Breast epithelium (tissue), 4 donors: ENCODE measurements around the gene CCDC116. TPM values are rescaled to one million over a fixed set of nuclear protein-coding genes. Genes with fewer than 3 reads are reported as not detected.

Experiments
- DNase-seq, 2 donors: peaks; one replicate each; pipeline ENCODE4 v3.0.0-alpha.2; 2019; ENCODE audit warnings: low spot score in 2 of 2
- H3K27ac ChIP-seq, 2 donors: fragments of 200-600 bp; sonication (generic) in 1 of 2; one replicate each; pipeline ENCODE4 v1.5.1; 2016 to 2019; ENCODE audit warnings: mild to moderate bottlenecking in 1 of 2
- H3K27me3 ChIP-seq, 2 donors: fragments of 200-600 bp; sonication (generic) in 1 of 2; one replicate each; pipeline versions ENCODE4 v1.5.1 to v1.6.0; 2017 to 2019; ENCODE audit warnings: control low read depth in 1 of 2, mild to moderate bottlenecking in 1 of 2
- H3K36me3 ChIP-seq: fragments of 200-600 bp; one replicate; pipeline ENCODE4 v1.5.1; 2019
- H3K4me1 ChIP-seq, 2 donors: fragments of 200-600 bp; sonication (generic); one replicate each; pipeline ENCODE4 v1.5.1; 2016 to 2019; ENCODE audit warnings: control low read depth in 1 of 2
- H3K4me3 ChIP-seq, 3 donors: fragments of 200-600 bp; sonication (generic); 1 replicate in 2 of 3; 2 replicates in 1 of 3; pipeline ENCODE4 v1.5.1; 2016 to 2019; ENCODE audit warnings: mild to moderate bottlenecking in 3 of 3, moderate library complexity in 2 of 3
- H3K9me3 ChIP-seq, 2 donors: fragments of 200-600 bp; sonication (generic) in 1 of 2; one replicate each; pipeline ENCODE4 v1.5.1; 2016 to 2019; ENCODE audit warnings: control low read depth in 1 of 2
- CTCF ChIP-seq, 3 donors: fragments of 450-650 bp; IDR thresholded peaks; one replicate each; pipeline ENCODE4 v1.5.1; 2016 to 2017; ENCODE audit warnings: antibody characterized with exemption in 3 of 3, mild to moderate bottlenecking in 3 of 3, moderate library complexity in 3 of 3
- POLR2A ChIP-seq: fragments of 450-650 bp; IDR thresholded peaks from one replicate; pipeline ENCODE4 v1.6.1; 2016; ENCODE audit warnings: antibody characterized with exemption, mild to moderate bottlenecking, moderate library complexity
- POLR2AphosphoS5 ChIP-seq, 3 donors: sonication (generic); formaldehyde crosslinking; IDR thresholded peaks; one replicate each; pipeline ENCODE4 v1.6.1; 2017; ENCODE audit warnings: antibody characterized with exemption in 3 of 3
- intact Hi-C: fragments of 100-400 bp; cut with DNase I; formaldehyde crosslinking; loops from one replicate; pipeline ENCODE4 v1.15.1; 2023; ENCODE audit warnings: low total_unique reads
- total RNA-seq, 3 donors: library from RNA; depleted of rRNA; stranded (reverse); fragments of >200 nt; gene quantifications; one replicate each; pipeline ENCODE4 v1.1.0, GENCODE V29; 2016

CCDC116 gene
- total RNA-seq, 3 donors from 2014 or later = 0.15 to 0.33 TPM; not detected in 1

- DNase-seq = no peak
- Histone ChIP-seq H3K36me3 (no peaks in the 10 kb centered on the region), H3K9me3 (no peaks in the 10 kb centered on the region), H3K27ac (no peak overlapping the region), H3K27me3 (no peaks in the 10 kb centered on the region), H3K4me3 (no peak overlapping the region), H3K4me1 (peaks cover 0 to 4% of the 10 kb centered on the region in 2 donors)
- TF ChIP-seq POLR2AphosphoS5 (IDR thresholded peaks at IDR 0.05) (no peak), CTCF (IDR thresholded peaks at IDR 0.05) (no peak), POLR2A (no peak)
- intact Hi-C loops = no loop called here
Observed at GRCh38 chr22:21640810-21641209, 8.2 kb downstream of the CCDC116 start.

GRCh38 chr22:21641417-21641788, 8.8 kb downstream of the CCDC116 start:
- TF ChIP-seq POLR2A = no peak
- TF ChIP-seq CTCF (IDR thresholded peaks at IDR 0.05) = peak in 2 of 3 donors; percentile 15 to 25
- no peaks in the 10 kb centered on the region for H3K27me3 ChIP-seq
- peak overlapping the region; percentile 61 to 62 for H3K27ac ChIP-seq
- no peaks in the 10 kb centered on the region for H3K9me3 ChIP-seq
- intact Hi-C loops = no loop called here
- H3K4me1 ChIP-seq = peaks cover 0 to 4% of the 10 kb centered on the region in 2 donors
- peak overlapping the region; percentile 55 to 82 (median 78) for H3K4me3 ChIP-seq
- peak in 1 of 2 donors; percentile 26 for DNase-seq
- no peaks in the 10 kb centered on the region for H3K36me3 ChIP-seq

GRCh38 chr22:21641789-21642583, 9.4 kb downstream of the CCDC116 start, which contains the start of gene SDF2L1:
Gene SDF2L1, plus strand, starts transcription at chr22:21642302. Its CDS starts 35 bp downstream, at chr22:21642337.
- intact Hi-C loops = no loop called here
- Histone ChIP-seq H3K27ac (peak within 1 kb of the TSS; percentile 61 to 62), H3K27me3 (no peaks in the 10 kb centered on the region), H3K4me3 (peak within 1 kb of the TSS; percentile 55 to 82 (median 78)), H3K9me3 (no peaks in the 10 kb centered on the region), H3K36me3 (no peaks in the 10 kb centered on the region), H3K4me1 (peaks cover 0 to 4% of the 10 kb centered on the region in 2 donors)
- DNase-seq = peak; percentile 98 to 99
- peak in 2 of 3 donors; percentile 35 to 46 for TF ChIP-seq POLR2AphosphoS5 (IDR thresholded peaks at IDR 0.05)
- no peak for TF ChIP-seq POLR2A
- TF ChIP-seq CTCF (IDR thresholded peaks at IDR 0.05) = no peak

GRCh38 chr22:21642584-21643448, 10.3 kb downstream of the CCDC116 start:
- peaks cover 0 to 4% of the 10 kb centered on the region in 2 donors for H3K4me1 ChIP-seq
- TF ChIP-seq POLR2A (no peak), CTCF (IDR thresholded peaks at IDR 0.05) (peak; percentile 7 to 23 (median 20)), POLR2AphosphoS5 (IDR thresholded peaks at IDR 0.05) (no peak)
- no peaks in the 10 kb centered on the region for H3K27me3 ChIP-seq
- no peaks in the 10 kb centered on the region for H3K9me3 ChIP-seq
- no peak for DNase-seq
- H3K4me3 ChIP-seq = peak overlapping the region; percentile 55 to 82 (median 78)
- intact Hi-C loops = no loop called here
- peak overlapping the region; percentile 61 to 62 for H3K27ac ChIP-seq
- H3K36me3 ChIP-seq = no peaks in the 10 kb centered on the region
